OCI-LY3 (cell line): ENCODE measurements around the gene ZSCAN31.

Source experiments
- CTCF ChIP-seq: fragments of 200-600, 300-600 bp; sonication (generic); IDR thresholded peaks from 2 replicates; pipeline ENCODE4 v1.5.1; 2014; ENCODE audit warnings: antibody characterized with exemption, low read length, low read depth
- EZH2phosphoT487 ChIP-seq: fragments of 200-600 bp; shearing (Covaris generic); IDR thresholded peaks from 2 replicates; pipeline ENCODE4 v1.6.1; 2018; ENCODE audit warnings: antibody characterized with exemption, mixed run types, low read depth

GRCh38 chr6:28311139-28311823, 24.7 kb downstream of the ZSCAN31 start:
- TF ChIP-seq CTCF = no peak
- TF ChIP-seq EZH2phosphoT487 = no peak
